Sciatic nerve (tissue), 2 donors: ENCODE measurements around the gene ZNF813. TPM values are rescaled to one million over a fixed set of nuclear protein-coding genes. Genes with fewer than 3 reads are reported as not detected.
"Not testable (repeated sequence)": the region's sequence is repeated elsewhere in the genome, so short reads cannot be mapped to it uniquely, and the experiment has no call there.

ENCODE experiments used
- ATAC-seq: fragments of 200-7000 bp; cut with Tn5 transposase; one replicate; pipeline ENCODE4 v1.9.1; 2020; ENCODE audit warnings: mild to moderate bottlenecking, moderate library complexity
- DNase-seq: peaks from one replicate; pipeline ENCODE4 v3.0.0-alpha.2; 2020; ENCODE audit warnings: low spot score
- intact Hi-C: fragments of 100-400 bp; cut with DNase I; formaldehyde crosslinking; loops from one replicate; pipeline ENCODE4 v1.14.2; 2022
- total RNA-seq: library from RNA; stranded (reverse); fragmentation: NEBNext Ultra II Directional; extraction: Animal tissue kit (Norgen Biotek cat#: 25700); gene quantifications from one replicate; pipeline ENCODE4 v1.2.1, GENCODE V29; 2021
- donor health status: DM: no; HTN: no; CAD: no.
- donor health status: DM: no; HTN: no; CAD: no.

The ZNF813 gene
- 3.3 TPM for total RNA-seq

DNA sequence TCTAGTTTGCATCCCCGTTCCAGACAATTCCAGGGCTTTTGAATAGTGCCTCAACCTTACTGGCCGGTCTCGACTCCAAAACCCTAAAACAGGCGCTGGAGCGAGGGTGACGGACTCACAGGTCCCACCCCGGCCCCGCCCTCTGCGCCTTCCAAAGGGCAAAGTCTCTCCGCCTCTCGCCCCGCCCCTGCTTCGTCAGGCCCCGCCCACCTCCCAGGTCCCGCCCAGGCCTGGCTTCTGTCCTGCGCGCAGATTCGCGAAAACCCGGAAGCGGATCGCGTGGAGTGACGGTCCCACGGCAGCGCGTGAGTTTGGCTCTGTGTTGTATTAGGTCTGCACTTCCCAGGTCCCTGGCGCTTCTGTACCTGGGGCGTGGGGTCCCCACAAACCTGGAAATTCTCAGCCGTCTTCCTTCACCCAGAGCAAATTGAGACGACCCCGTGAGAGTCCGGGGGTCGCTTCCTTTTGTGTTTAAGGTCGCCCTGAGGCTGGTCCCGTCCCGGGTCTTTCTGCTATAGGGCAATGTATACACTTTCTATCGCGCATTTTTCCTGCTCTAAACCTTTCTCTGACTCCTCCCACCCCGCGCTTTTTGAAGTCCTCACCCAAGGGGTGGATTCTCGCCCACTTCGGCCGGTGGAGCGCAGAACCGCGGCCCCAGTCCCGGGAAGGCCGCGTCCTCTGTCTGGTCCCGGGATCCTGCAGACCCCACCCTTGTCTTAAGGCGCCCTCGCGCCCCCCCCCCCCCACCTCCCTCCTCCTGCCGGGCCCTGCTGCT, at the start of gene ZNF813:
Gene ZNF813 (plus strand): TSS at position 249 of the 778 bp plus-strand sequence. CDS start 16,090 bp downstream, outside the sequence.
- intact Hi-C loops = no loop called here
- peak; percentile 99 for DNase-seq
- peak; percentile 100 for ATAC-seq

DNA sequence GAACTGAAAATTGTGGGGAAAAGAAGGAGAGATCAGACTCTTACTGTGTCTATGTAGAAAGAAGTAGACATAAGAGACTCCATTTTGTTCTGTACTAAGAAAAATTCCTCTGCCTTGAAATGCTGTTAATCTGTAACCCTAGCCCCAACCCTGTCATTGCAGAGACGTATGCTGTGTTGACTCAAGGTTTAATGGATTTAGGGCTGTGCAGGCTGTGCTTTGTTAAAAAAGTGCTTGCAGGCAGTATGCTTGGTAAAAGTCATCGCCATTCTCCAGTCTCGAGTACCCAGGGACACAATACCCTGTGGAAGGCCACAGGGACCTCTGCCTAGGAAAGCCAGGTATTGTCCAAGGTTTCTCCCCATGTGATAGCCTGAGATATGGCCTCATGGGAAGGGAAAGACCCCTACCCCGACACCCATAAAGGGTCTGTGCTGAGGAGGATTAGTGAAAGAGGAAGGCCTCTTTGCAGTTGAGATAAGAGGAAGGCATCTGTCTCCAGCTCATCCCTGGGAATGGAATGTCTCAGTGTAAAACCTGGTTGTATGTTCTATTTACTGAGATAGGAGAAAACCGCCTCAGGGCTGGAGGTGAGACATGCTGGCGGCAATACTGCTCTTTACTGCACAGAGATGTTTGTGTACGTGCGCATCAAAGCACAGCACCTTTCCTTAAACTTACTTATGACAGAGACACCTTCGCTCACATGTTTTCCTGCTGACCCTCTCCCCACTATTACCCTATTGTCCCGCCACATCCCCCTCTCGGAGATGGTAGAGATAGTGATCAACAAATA, 46.8 kb upstream of the ZNF813 start:
- ATAC-seq, DNase-seq, intact Hi-C loops: not testable (repeated sequence)

DNA sequence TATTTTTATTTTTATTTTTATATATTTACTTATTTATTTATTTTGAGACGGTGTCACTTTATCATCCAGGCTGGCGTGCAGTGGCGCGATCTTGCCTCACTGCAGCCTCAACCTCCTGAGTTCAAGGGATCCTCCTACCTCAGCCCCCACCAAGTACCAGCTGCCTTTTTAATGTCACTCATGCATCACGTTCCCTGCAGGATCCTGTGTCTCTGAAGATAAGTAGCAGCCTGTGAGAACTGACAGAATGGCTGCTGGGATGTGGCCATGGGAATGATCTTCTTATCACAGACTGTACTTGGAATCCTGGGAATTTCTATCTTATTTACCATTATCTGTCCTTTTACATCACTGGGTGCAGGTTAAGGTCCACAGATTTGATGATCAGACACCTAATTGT, 45.0 kb upstream of the ZNF813 start:
- DNase-seq = no peak
- ATAC-seq = no peak
- intact Hi-C loops = no loop called here

DNA sequence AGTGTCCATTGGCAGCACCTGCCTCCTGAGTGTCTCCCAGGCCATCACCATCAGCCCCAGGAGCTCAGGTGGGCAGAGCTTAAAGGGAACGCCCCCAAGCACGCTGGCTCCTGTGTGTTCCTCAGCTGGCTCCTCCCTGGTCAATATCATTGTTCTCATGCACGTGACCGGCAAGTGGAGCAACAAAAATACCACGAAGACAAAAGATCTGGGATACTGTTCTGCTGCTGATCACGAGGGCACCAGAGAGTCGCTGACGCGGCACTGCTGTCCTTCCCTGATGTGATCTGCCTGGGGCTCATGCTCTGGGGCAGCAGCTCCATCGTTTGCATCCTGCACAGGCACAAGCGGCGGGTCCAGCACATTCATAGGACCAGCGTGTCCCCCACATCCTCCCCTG, 44.5 kb upstream of the ZNF813 start:
- ATAC-seq = peak; percentile 66
- intact Hi-C loops, DNase-seq: not testable (repeated sequence)

DNA sequence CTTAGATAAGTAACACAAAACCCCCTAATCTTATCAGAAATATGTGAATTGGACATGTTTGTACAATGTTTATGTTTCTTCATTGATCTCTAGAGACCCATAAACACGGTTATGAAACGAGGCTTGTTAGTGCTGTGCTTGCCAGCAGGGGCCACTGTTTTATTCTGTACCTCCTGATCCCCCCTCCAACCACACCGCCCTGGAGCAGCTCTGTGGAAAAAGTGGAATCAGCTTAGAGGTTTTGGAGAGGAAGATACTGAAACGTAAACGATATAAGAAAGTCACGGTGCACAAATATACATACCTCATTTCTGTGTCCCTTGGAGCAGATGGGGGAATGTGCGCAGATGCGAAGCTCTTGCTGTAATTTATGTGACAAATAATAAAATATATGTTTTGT, 43.9 kb upstream of the ZNF813 start:
- intact Hi-C loops, DNase-seq: not testable (repeated sequence)
- peak; percentile 89 for ATAC-seq

DNA sequence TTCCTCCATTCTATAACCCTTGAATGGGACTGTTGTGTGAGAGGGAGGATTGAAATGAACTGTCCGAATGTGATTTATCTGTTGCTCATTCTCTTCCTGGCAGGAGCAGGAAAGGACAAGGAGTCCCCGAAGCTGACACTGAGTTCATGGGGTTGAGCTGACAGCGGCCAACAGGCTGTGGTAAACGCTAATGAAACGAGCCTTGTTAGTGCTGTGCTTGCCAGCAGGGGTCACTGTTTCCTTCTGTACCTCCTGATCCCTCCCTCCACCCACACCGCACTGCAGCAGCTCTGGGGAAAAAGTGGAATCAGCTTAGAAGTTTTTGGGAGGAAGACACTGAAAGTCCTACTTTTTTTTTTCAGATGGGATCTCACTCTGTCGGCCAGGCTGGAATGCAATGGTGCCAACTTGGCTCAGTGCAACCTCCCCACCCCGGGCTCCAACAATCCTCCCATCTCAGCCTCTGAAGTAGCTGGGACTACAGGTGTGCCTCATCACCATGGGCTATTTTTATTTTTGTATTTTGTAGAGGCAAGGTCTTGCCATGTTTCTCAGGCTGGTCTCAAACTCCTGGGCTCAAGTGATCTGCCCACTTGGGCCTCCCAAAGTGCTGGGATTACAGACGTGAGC, 42.5 kb upstream of the ZNF813 start:
- DNase-seq = peak; percentile 86
- peak; percentile 94 for ATAC-seq
- intact Hi-C loops = no loop called here

DNA sequence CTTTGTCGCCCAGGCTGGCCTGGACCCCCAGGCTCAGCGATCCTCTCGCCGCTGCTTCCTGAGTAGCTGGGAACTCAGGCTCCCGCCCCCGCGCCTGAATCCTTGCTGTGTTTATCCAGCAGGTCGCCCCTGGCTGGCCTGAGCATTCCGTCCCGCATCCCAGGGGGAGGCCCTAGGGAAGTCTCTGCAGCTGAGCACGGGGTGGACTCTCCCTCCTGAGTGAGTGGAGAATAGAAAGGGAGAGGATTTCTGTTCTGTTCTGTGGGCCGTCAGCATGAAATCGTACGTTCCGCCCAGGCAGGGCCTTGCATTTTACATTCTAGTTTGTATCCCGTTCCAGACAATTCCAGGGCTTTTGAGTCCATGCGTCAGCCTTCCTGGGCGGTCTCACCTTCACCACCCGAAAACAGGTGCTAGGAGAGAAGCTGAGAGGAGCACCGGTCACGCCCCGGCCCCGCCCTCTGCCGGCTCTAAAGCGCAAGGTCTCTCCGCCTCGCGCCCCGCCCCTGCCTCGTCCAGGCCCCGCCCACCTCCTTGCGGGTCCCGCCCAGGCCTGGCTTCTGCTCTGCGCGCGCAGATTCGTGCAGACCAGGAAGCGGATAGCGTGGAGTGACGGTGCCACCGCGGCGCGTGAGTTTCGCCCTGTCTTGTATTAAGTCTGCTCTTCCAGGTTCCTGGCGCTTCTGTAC, 36.0 kb upstream of the ZNF813 start, which contains the start of gene ZNF761:
Gene ZNF761 (plus strand): TSS at position 586 of the 689 bp plus-strand sequence. CDS start 15,285 bp downstream, outside the sequence.
- ATAC-seq (peak; percentile 100), DNase-seq (peak; percentile 97)
- intact Hi-C loops = no loop called here

DNA sequence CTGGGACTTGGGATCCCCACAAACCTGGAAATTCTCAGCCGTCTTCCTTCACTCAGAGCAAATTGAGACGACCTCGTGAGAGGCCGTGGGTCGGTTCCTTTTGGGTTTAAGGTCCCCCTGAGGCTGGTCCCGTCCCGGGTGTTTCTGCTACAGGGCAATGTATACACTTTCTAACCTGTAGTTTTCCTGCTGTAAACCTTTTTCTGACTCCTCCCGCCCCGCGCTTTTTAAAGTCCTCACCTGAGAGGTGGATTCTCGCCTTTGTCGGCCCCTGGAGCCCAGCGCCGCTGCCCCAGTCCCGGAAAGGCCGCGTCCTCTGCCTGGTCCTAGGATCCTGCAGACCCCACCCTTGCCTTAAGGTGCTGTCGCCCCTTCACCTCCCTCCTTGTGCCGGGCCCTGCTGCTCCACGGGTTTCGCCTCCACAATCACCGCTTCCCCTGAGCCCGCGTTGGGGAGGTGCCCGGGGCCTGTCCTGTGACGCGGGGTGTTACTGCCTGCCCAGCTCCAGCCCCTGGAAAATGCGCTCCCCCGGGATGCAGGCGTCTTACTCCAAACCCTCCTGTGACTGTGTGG, 35.4 kb upstream of the ZNF813 start:
- intact Hi-C loops = no loop called here
- DNase-seq (peak; percentile 58), ATAC-seq (peak; percentile 38)

DNA sequence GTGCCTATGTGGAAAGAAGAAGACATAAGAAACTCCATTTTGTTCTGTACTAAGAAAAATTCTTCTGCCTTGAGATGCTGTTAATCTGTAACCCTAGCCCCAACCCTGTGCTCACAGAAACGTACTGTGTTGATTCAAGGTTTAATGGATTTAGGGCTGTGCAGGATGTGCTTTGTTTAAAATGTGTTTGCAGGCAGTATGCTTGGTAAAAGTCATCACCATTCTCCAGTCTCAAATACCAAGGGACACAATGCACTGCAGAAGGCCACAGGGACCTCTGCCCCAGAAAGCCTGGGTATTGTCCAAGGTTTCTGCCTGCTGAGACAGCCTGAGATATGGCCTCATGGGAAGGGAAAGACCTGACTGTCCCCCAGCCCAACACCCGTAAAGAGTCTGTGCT, 23.7 kb upstream of the ZNF813 start:
- ATAC-seq, DNase-seq, intact Hi-C loops: not testable (repeated sequence)

DNA sequence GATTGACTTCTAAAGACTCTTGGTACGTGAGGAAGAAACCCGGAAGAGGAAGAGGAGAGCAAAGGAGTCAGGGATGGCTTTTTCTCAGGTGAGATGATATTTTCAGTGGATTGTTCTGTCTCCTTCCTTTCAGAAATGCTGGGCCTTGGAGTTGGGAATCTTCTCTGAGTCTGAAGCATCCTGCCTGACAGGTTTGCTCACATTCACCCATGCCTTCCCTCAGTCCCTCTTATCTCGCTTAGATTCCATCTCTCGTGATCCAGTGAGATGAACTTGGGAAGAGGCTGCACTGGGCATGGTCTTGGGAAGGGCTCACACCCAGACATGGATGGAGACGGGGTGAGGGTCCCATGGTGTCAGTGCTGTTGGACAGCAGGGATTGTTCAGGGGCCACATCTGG, 20.3 kb upstream of the ZNF813 start:
- intact Hi-C loops, DNase-seq, ATAC-seq: not testable (repeated sequence)

DNA sequence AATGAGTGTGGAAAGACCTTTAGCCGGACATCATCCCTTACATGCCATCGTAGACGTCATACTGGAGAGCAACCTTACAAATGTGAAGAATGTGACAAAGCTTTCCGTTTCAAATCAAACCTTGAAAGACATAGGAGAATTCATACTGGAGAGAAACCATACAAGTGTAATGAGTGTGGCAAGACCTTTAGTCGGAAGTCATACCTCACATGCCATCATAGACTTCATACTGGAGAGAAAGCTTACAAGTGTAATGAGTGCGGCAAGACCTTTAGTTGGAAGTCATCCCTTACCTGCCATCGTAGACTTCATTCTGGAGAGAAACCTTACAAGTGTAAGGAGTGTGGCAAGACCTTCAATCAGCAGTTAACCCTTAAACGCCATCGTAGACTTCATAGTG, 11.7 kb upstream of the ZNF813 start:
- no peak for ATAC-seq
- DNase-seq = no peak
- intact Hi-C loops = no loop called here

DNA sequence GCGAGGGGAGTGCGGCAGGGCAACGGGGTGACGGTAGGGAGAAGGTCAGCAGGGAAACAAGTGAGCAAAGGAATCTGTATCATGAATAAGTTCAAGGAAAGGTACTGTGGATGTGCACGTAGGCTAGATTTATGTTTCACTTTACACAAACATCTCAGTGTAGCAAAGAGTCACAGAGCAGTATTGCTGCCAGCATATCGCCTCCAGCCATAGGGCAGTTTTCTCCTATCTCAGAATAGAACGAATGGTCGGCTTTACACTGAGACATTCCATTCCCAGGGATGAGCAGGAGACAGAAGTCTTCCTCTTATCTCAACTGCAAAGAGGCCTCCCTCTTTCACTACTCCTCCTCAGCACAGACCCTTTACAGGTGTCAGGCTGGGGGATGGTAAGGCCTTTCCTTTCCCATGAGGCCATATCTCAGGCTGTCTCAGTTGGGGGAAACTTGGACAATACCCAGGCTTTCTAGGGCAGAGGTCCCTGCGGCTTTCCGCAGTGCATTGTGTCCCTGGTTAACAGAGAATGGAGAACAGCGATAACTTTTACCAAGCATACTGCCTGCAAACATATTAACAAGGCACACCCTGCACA, 7.3 kb upstream of the ZNF813 start:
- DNase-seq, intact Hi-C loops, ATAC-seq: not testable (repeated sequence)

DNA sequence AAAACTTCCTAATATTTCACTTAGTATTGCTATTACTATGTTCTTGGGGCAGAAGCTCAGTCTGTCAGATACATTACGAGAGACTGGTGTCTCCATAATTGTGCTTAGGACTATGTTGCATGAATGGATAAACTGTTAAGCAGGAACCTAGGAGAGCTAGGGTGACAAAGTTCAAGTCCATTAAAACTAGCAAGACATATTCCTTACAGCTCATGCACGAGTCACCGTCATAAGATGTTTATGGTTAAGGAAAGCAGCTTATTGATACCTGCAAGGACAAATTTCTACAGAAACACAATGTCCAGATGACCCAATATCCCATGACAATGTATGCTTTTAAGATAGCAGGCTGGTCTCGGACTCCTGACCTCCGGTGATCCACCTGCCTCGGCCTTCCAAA, 5.7 kb upstream of the ZNF813 start:
- intact Hi-C loops = no loop called here
- DNase-seq (no peak), ATAC-seq (no peak)

DNA sequence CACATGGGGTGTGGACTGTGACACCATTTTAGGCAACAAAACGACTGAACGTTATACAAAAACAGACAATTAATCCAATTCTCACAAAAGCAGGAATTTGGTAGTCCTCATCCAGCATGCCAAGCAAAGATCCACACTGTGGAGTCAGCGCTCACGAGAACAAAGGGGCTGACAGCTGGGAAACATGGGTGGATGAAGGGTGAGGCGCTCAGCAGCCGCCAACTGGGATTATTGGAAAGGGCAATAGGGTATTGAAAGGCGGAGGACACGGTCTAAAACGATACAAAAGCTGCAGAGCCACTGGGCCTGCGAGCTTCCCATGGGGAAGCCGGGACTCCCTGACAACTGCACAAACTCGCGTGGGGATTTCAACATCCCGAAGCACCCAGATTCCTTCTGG, 4.7 kb upstream of the ZNF813 start:
- ATAC-seq = no peak
- no peak for DNase-seq
- intact Hi-C loops = no loop called here

DNA sequence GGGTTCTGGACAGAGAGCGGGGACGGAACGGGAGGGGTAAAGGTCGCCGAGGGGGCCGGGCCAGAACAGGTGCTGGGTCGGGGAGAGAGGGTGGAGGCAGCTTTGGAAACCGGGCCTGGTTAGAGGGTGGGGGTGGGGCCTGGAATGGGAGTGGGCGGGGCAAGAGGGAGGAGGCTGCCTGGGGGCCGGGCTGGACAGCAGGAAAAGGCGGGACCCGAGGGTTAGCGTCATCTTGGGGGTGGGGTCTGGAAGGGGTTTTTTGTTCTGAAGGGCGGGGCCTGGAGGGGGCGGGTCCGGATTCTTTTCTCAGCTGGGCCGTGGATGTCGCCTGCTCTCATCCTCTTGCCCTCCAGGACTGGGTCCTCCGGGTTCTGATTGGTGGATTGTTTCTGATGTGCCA, 4.3 kb upstream of the ZNF813 start:
- DNase-seq = peak; percentile 84
- intact Hi-C loops = no loop called here
- ATAC-seq = peak; percentile 59

DNA sequence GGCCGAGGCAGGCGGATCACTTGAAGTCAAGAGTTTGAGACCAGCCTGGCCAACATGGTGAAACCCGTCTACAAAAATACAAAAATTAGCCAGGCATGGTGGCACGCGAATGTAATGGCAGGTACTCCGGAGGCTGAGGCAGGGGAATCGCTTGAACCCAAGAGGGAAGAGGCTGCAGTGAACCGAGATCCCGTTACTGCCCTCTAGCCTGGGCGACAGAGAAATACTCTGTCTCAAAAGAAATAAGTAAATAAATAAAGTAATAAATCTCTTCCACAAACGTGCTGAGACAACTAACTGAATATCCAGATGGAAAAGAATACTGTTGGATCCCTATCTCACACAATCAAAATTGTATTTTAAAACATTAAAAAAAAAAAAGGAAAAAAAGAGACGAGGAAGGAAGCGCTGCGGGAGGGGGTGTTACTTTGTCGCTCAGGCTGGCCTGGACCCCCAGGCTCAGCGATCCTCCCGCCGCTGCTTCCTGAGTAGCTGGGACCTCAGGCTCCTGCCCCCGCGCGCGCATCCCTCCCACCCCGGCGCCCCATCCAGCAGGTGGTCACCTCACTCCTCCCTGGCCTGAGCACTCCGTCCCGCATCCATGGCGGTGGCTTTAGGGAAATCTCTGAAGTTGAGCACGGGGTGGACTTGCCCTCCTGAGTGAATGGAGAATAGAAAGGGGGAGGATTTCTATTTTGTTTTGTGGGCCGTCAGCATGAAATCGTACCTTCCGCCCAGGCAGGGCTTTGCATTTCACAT, 628 bp upstream of the ZNF813 start:
- DNase-seq = no peak
- ATAC-seq = peak; percentile 40
- intact Hi-C loops = no loop called here

DNA sequence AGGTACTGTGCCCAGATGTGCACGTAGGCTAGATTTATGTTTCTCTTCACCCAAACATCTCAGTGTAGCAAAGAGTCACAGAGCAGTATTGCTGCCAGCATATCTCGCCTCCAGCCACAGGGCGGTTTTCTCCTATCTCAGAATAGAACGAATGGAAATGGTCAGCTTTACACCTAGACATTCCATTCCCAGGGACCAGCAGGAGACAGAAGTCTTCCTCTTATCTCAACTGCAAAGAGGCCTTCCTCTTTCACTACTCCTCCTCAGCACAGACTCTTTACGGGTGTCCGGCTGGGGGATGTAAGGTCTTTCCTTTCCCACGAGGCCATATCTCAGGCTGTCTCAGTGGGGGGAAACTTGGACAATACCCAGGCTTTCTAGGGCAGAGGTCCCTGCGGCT, 1.1 kb downstream of the ZNF813 start:
- DNase-seq, intact Hi-C loops, ATAC-seq: not testable (repeated sequence)

DNA sequence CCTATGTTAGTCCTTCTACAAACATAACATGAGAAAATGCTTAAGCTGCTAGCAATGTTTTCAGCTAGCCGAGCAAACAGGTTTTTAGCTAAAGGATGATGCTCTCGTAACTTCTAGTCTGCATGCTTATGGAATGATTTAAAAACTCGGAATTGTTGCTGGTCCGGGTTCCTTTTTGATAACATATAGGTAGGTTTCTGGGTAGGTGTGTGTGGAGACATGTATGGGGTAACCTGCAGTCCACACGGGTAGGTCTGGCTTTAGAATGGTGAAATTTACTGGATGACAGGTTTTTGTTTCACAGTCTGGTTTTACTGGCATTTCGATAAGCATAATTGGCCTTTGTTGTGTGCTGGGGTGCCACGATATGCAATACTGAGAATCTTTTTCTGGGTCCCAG, 4.4 kb downstream of the ZNF813 start:
- intact Hi-C loops = no loop called here
- ATAC-seq (no peak), DNase-seq (no peak)
